MV-4-11 (cell line): ENCODE results near the gene RESP18.
"Not testable (repeated sequence)": the region's sequence is repeated elsewhere in the genome, so short reads cannot be mapped to it uniquely, and the experiment has no call there.

ENCODE experiments used
- DNase-seq: peaks from one replicate; lab custom pipeline; 2025; lab: John Stamatoyannopoulos, UW

Gene RESP18

DNA sequence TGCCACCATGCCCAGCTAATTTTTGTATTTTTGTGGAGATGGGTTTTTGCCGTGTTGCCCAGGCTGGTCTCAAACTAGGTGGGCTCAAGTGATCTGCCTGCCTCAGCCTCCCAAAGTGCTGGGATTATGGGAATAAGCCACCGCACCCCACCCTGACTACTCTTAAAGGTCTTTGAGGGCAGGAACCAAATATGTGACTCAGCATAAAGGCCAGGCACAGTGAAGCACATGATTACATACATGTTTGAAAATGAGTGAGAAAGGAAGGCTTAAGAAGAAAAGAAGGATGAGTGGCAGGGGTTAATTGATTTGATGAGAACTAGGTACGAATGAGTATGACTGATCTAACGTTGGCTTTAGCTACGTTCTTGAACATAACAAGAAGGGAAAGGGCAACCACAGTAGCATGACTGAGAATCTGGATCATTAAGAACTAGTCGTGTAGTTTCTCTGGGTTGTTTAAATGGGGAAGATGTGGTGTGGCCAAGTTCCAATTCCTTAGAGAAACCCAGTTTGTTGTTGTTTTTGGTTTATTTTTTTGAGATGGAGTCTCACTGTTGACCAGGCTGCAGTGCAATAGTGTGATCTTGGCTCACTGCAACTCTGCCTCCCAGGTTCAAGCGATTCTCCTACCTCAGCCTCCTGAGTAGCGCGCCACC is 6.8 kb downstream of the RESP18 start:
- DNase-seq: peak; percentile 60

DNA sequence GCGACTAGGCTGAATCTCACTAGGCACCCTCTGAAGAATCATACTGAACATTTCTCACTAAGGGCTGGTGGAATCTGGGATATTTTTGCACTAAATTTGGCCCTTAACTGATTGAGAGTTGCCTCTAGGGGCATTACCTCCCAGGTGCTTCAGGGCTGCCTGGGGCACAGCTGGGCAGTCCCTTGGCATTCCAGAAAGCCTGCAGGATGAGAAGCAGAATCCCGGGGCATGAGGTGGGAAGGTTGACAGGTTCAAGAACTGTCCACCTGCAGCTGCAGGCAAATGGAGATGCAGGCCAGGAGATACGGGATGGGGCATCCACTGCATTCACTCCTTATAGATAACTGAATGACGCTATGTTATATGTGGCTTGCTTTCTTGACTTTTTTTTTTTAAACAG is 7.4 kb downstream of the RESP18 start:
- DNase-seq: no peak

DNA sequence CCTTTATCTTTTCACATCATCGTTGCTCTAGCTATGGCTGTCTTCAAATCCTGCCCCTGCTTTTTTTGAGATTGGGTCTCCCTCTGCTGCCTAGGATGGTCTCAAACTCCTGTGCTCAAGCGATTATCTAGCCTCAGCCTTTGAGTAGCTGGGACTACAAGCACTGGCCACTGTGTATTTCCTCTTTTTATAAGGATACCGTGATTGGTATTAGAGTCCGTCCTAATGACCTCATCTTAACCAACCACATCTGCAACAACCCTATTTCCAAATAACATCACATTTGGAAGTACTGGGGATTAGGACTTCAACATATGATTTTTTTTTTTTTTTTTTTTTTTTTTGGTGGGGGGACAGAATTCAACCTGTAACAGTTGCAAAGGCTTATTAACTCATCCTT is 9.1 kb downstream of the RESP18 start:
- peak; percentile 41 for DNase-seq

DNA sequence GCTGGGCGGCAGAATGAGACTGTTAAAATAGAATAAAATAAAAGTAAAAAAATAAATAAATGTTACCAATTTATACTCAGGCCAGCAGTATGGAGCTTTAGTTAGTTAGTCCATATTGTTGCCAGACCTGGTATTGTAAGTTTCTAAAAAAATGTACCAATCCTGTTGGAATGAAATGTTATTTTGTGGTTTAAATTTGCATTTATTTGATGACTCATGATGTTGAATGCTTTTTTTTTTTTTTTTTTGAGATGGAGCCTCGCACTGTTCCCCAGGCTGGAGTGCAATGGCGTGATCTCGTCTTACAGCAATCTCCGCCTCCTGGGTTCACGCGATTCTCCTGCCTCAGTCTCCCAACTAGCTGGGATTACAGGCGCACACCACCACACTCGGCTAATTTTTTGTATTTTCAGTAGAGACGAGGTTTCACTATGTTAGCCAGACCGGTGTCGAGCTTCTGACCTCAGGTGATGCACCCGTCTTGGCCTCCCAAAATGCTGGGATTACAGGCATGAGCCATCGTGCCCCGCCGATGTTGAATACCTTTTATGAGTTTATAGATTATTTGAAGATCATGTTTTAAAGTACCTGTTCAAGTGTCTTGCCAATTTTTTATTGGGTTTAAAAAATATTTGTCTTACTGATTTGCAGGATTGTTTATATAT is 17.6 kb downstream of the RESP18 start:
- no peak for DNase-seq

DNA sequence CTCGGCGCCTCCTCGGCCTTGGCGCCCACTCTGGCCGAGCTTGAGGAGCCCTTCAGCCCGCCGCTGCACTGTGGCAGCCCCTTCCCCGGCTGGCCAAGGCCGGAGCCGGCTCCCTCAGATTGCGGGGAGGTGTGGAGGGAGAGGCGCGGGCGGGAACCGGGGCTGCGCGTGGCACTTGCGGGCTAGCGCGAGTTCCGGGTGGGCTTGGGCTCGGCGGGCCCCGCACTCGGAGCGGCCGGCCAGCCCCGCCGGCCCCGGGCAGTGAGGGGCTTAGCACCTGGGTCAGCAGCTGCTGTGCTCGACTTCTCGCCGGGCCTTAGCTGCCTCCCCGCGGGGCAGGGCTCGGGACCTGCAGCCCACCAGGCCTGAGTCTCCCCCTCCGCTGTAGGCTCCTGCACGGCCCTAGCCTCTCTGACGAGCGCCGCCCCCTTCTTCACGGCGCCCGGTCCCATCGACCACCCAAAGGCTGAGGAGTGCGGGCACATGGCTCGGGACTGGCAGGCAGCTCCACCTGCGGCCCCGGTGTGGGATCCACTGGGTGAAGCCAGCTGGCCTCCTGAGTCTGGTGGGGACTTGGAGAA is 19.8 kb downstream of the RESP18 start:
- DNase-seq: not testable (repeated sequence)

DNA sequence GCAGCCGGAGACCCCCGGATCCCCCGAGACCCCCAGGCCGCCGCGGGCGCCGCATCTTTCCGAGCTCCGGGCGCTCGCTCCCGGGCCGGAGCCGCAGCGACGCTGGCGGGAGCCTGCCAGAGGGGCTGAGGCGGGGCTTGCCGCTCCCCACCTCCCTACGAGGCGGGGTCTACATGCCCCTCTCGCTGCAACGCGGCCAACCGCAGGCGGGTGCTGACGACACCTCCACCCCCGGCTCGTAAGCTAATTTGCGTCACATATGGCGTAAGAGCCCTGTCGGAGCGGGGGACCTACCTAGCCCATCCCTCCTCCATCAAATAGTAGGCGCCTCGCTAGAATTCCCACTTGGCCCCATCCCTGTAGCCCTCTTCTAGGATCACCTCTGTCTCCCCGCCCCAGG is 23.3 kb downstream of the RESP18 start, which contains the start of gene PTPRN:
Gene PTPRN, minus strand, starts transcription at position 124 of the 400 bp plus-strand sequence. Its CDS starts 69 bp downstream, at position 55.
- DNase-seq: no peak

DNA sequence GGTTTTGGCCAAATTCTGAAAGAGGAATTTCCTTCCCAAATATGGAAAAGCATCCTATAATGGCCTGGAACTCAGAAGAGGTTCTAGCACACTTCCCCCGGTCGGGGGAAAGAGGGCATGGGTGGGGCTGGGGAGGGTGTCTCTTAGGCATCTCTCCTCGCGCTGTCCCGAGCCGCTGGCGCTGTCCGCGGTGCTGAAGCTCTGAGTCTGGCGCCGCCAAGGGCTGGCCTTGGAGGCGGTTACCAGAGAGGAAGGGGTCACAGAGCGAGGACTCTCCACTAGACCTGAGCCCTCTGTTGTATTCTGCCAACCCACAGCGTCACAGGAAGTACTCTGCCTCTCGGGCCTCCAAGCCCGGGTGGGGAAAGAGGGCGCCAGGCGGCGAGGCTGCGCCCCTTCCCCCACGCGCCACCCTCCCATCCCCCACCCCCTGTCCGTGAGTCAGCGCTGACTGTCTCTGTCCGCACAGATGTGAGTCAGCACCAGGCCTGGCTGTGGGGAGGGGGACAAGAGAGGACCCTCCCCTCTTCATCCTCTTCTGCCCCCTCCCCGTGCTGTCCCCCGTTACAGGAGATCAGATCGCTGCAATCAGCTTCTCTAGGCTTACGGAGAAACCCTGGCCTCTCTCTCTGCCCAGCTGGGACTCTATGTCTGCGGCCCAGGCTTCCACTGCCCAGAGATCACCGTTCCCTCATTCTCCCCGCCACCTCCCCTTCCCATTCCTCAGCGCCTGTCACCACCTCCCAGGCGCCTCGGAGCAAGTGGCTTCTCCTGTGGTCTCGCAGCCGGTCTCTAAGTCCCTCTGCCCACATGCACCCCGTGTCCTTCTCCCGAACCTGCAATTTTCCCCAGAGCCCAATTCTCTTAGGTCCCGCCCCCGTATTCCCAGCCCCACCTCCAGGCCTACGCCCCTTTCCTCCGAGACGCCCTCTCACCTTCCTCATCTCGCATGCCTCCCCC is 24.1 kb downstream of the RESP18 start:
- peak; percentile 50 for DNase-seq

DNA sequence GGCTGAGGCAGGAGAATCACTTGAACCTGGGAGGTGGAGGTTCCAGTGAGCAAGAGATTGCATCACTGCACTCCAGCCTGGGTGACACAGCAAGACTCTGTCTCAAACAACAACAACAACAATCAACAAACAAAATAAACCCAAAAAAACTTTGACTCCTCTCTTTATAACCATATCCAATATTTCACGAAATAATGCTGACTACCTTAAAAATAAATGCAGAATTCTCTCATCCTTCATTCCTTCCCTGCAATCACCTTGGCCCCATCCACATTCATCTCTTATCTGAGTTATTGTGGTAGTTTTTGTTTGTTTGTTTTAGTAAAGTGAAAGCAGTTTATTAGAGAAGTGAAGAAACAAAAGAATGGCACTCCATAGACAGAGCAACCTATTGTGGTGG is 26.5 kb downstream of the RESP18 start:
- DNase-seq: no peak

DNA sequence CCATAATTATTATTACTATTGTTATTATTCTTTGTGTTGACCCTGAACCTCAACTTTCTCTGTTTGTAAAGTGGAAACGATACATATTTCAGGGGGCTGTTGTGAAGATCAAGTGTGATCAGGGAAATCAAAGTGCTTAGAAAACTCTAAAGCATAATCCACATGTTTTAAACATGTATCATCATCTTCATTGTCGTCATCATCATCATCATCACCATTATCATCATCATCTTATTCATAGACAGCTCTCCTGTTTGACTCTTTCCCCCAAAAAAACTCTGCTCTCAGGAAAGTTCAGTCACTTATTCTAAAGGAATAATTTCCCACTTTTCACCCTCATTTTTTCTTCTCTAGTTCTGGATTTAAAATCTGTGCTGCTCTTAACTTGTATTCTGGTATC is 28.3 kb downstream of the RESP18 start:
- DNase-seq: no peak

DNA sequence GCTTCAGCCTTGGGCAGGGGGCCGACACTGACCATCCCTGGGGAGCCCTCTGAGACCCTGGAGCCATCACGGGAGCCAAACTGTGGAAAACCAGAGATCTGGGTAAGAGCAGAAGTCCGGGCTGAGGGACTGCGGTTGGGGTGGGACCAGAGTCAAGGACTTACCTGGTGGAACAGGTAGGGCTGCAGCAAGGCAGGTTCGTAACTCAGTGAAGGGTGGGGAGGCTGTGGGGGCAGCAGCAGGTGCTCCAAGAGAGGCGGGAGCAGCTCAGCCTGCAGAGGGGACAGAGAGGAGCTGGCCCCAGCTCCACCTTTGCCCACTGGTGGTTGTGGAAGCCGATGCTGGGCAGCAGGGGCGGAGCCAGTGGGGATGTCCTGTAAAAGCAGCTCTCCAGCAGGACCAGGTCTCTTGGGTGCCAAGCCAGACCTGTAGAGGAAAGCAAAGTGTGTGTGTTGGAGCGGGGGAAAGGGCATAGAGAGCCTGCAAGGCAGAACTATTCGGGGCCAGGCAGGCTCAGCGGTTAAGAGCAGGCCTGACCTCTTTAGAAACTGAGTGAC is 30.1 kb downstream of the RESP18 start:
- no peak for DNase-seq

DNA sequence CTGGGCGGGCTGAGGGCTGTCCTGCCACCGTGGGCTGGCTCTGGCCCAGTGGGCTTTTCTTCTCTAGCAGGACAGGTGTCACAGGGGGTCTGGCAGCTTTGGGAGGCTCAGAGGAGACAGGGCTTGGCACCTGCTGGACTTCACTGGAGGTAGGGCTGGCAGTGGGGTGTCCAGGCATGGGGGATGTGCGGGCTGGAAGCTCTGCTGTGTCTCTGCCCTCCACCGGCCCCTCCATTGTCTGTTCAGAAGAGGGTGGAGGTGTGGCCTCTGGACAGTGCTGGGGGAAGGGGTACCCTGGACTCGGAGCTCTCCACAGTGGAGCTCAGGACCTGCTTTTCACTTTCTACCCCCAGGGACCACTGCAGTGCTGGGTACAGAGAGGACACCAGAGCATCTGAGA is 32.5 kb downstream of the RESP18 start:
- no peak for DNase-seq

DNA sequence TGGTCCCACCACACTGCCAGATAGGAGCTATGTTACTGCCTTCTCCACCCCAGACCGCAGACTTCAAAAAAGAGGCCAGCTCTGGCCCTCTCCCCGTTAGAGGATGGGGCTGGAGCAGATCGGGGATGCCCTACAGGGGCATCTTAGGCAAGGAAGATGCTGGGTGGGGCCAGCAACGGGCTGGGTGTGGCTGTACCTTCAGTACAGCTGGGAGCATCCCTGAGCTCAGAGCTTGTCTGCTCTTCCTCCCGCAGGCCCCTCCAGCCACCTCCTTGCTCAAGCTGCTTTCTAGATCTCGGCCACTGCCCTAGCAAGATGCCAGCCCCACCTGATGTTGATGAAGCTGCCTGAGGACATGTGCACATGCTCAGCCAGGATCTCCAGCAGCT is 33.2 kb downstream of the RESP18 start:
- no peak for DNase-seq

DNA sequence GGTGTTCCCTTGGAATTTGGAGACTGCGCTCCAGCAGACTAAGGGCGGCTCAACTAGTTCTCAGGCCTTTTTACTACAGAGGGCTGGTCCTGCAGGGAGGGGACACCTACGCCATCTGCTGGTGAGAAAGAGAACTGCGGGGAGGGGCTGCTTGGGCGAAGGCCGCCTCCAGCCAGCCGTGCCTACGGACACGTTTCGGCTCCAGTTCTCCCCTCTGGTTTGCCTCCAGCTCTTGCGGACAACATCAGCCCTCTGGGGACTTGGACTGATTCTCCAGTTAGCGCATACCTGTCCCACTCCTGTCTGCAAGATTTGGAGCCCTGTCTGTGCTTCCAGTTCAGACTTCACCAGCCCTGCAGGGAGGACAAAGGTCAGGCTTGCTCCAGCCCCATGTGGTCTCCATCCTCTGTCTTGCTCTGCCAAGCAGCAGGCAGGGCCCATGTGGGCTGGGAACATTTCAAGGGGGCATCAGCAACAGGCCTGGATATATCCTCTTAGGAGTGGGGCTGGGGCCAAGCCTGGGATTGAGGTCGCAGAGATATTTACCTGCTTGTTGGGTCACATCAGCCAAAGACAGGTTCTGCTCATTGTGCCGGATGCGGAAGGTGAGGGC is 33.7 kb downstream of the RESP18 start:
- peak; percentile 52 for DNase-seq

DNA sequence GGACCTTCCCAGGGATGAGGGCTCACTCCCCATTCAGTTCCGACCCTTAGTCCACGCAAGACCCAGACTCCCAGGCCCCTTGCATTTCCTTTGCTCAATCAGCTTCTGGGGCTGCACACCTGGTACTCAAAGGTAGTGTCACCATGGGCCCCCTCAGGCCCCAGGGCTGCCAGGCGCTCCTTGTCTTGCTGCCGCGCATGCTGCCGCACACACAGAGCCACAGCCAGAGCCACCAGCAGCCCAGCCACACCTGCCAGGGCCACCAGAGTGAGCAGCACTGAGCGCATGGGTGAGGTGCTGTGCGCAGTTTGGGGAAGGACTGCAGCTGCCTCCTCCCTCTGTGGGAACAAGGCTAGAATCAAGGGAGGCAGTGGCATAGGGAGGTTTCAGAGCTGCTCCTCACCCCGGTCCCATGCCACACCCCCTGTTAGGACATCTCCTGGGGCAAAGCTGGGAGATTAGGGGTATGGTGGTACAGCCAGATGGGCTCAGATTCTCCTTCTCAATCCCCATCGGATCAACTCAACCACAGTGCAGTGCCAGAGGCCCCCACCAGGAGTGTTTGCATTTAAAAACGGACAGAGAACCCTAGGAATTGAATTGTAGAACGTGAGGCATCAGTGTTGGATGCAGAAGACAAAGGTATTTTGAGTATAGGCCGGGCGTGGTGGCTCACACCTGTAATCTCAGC is 34.6 kb downstream of the RESP18 start:
- DNase-seq: no peak

DNA sequence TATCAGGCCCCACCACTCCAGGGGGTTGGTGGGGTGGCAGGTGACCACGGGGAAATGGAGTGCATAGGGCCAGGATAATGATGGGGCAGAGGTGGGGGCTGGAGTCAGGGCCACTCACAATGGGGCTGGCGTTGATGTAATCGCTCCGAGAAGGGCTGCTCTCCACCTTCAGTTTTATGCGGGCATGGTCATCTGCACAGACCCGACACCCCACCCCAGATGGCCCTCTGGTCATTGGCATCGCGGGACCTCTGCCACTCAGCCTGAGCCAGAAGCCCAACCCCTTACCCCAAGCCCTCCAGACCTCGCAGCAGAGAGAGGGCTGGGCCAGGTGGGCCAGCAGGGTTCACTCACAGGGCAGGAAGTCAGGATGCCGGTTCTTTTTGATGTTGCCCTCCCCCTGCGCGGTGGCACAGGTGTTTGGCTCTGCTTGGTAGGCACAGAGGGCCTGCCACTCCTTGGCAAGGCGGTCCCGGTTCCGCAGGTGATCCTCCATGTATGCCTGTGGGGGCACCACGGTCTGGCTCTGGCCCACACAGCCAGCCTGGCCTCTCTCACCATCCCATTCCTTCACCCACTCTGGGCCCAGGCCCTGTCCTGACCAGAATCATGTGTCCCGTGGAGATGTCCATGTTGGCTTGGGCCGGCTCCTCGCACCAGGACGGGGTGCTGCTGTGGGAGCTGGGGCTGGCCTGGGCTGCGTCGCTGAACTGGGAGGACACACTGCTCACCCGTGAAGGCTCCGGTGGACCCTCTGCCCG is 35.7 kb downstream of the RESP18 start:
- DNase-seq: no peak

DNA sequence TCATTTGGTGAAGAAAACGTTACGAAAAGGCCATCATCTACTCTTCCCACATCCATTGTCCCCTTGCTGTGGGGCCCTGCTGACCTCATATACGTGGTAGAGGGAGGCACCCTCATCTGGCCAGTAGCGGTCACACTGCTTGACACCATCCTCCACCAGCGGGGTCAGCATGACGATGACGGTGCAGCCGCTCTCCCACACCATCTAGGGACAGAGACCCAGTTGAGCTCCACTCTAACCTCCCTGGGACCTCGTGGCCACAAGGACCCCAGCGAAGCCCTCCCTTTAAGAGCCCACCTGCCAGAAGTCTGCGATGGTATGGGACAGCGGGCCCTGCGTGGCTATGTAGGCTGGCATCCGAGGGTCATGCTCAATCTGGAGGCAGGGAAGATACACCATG is 36.4 kb downstream of the RESP18 start:
- DNase-seq: no peak

DNA sequence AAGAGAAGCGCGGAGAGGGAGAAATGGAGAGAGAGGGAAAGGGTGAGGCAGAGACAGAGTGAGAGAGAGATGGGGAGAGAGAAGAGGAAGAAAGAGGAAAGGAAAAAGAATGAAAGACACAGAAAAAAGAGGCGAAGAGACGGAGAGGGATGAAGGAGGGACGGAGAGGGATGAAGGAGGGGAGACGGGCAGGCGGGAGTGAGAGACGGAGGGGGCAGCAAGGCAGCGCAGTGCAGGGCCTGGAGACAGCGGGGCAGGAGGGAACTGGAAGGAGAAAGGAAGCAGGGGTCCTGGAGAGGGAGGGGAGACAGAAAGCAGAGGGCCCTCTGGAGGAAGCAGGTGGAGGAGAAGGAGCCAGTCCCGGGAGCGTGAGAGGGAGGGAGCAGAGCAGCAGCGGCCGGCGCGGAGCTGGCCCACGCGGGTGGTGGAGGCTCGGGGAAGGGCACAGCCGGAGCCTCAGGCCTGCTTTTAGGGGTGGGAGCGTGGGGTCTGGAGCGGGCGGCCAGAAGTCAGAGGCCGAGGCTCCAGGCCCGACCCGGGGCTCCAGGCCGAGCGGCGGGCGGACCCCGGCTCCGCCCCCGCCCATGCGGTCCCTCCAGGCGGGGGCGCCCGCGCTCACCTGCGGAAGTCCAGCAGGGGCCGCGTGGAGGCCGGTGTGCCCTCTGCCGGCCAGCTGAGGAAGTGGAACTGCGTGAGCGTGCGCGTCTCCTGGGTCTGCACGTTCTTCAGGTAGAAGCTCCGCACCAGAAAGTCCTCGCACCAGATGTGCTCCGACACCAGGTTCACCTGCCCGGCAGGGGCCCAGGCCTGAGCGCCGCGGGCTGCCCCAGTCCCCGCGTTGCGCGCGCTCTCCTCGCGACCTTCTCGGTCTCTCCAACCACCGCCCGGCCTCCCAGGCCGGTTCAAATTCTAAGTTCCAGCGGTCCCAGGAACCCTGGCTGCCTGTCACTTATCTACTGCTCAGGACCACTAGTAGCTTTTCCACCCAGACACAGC is 37.9 kb downstream of the RESP18 start:
- DNase-seq: peak; percentile 54

DNA sequence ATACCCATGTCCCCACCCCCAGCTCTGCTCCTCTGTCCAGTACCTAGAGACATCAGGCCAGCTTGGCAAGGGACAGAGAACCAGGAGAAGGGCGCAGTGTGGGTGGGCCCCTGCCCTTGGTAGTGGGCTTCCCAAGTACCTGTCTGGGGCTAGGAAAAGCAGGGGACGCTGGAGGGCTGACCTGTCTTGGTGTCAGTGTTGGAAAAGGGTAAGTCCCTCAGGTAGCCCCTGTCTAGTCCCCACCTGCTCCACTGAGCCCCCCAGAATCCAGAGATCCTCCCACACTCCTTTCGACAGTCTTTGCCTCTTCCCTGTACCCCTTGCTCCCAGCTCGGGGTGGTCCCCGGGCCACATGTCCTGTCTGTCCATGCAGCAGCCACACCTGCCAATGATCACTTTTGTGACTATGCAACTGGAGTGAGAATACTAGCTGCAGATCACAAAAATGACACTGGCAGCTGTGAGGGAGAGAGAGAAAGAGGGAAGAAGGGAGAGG is 38.8 kb downstream of the RESP18 start:
- no peak for DNase-seq

DNA sequence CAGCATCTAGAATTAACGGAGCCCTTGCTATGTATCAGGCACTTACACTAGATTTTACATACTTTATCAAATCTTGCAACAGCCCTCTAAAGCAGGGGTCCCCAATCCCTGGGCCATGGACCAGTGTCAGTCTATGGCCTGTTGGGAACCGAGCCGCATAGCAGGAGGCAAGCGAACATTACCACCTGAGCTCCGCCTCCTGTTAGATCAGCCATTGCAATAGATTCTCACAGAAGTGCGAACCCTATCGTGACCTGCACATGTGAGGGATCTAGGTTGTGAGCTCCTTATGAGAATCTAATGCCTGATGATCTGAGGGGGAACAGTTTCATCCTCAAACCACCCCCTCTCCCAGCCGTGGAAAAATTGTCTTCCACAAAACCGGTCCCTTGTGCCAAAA is 39.9 kb downstream of the RESP18 start:
- DNase-seq: no peak
